ENCODE measurements around the gene IFITM1.
A peak's percentile ranks its signal among the peaks of the same experiment; 100 is the strongest.
"Not testable (repeated sequence)": the region's sequence is repeated elsewhere in the genome, so short reads cannot be mapped to it uniquely, and the experiment has no call there.

The IFITM1 gene

GRCh38 chr11:313304-313786 lies 495 bp upstream of the IFITM1 start:
- Histone ChIP-seq H3K27ac (ENCODE audit: low read depth, low read length) (peak overlapping the region; percentile 91), H2AFZ (ENCODE audit: low read length, unreplicated experiment) (no peak overlapping the region), H3K4me1 (ENCODE audit: control insufficient read depth, insufficient read depth, low read length, unreplicated experiment) (peaks cover 22% of the 10 kb centered on the region), H3K36me3 (ENCODE audit: insufficient read depth, low read length) (peaks cover 19% of the 10 kb centered on the region; the same call in 1 of the 2 replicates), H3K79me2 (ENCODE audit: control insufficient read depth, insufficient read depth, low read length, unreplicated experiment) (peaks cover 76% of the 10 kb centered on the region), H3K4me3 (ENCODE audit: low read depth, low read length) (peak overlapping the region; percentile 85), H3K27me3 (ENCODE audit: insufficient read depth, low read length) (no peaks in the 10 kb centered on the region)

DNA sequence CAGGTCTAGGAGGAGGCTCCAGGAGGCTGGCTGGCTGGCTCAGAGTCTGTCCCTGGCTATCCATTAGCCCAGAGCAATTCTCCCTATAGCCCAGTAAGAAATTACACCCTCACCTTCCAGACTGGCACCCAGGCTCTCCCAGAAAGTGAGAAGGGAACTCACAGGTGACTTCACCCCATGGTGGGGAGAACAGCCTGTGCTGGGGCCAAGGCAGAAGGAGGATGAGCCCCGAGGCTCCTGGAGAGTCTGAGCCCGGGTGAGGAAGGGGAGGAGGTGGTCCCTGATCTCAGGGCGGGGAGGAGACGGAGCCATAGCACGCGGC lies 675 bp downstream of the IFITM1 start:
- H3K4me3 ChIP-seq (ENCODE audit: low read depth, low read length), result peak overlapping the region; percentile 85
- H3K36me3 ChIP-seq (ENCODE audit: insufficient read depth, low read length), result peaks cover 20% of the 10 kb centered on the region; the same call in 1 of the 2 replicates
- H3K27ac ChIP-seq (ENCODE audit: low read depth, low read length), result peak overlapping the region; percentile 91
- H2AFZ ChIP-seq (ENCODE audit: low read length, unreplicated experiment); H3K27me3 ChIP-seq (ENCODE audit: insufficient read depth, low read length): not testable (repeated sequence)
- H3K79me2 ChIP-seq (ENCODE audit: control insufficient read depth, insufficient read depth, low read length, unreplicated experiment), result peaks cover 69% of the 10 kb centered on the region
- H3K4me1 ChIP-seq (ENCODE audit: control insufficient read depth, insufficient read depth, low read length, unreplicated experiment), result peaks cover 22% of the 10 kb centered on the region

- H3K79me2 ChIP-seq (ENCODE audit: control insufficient read depth, insufficient read depth, low read length, unreplicated experiment), result peaks cover 69% of the 10 kb centered on the region
- H3K27ac ChIP-seq (ENCODE audit: low read depth, low read length), result peak overlapping the region; percentile 91; the same call in 1 of the 2 replicates
- peaks cover 22% of the 10 kb centered on the region; the same call in 1 of the 2 replicates for H3K36me3 ChIP-seq (ENCODE audit: insufficient read depth, low read length)
- H2AFZ ChIP-seq (ENCODE audit: low read length, unreplicated experiment), result no peak overlapping the region
- no peaks in the 10 kb centered on the region for H3K27me3 ChIP-seq (ENCODE audit: insufficient read depth, low read length)
- peaks cover 22% of the 10 kb centered on the region for H3K4me1 ChIP-seq (ENCODE audit: control insufficient read depth, insufficient read depth, low read length, unreplicated experiment)
- peak overlapping the region; percentile 85 for H3K4me3 ChIP-seq (ENCODE audit: low read depth, low read length)
These were observed 1.2 kb downstream of the IFITM1 start for GRCh38 chr11:315051-315481.

GRCh38 chr11:315516-315994 lies 1.7 kb downstream of the IFITM1 start:
- Histone ChIP-seq H3K79me2 (ENCODE audit: control insufficient read depth, insufficient read depth, low read length, unreplicated experiment) (peaks cover 73% of the 10 kb centered on the region), H3K4me3 (ENCODE audit: low read depth, low read length) (peak overlapping the region; percentile 85), H3K36me3 (ENCODE audit: insufficient read depth, low read length) (peaks cover 22% of the 10 kb centered on the region; the same call in 1 of the 2 replicates), H3K27ac (ENCODE audit: low read depth, low read length) (peak overlapping the region; percentile 91), H2AFZ (ENCODE audit: low read length, unreplicated experiment) (no peak overlapping the region), H3K27me3 (ENCODE audit: insufficient read depth, low read length) (no peaks in the 10 kb centered on the region), H3K4me1 (ENCODE audit: control insufficient read depth, insufficient read depth, low read length, unreplicated experiment) (peaks cover 22% of the 10 kb centered on the region)

DNA sequence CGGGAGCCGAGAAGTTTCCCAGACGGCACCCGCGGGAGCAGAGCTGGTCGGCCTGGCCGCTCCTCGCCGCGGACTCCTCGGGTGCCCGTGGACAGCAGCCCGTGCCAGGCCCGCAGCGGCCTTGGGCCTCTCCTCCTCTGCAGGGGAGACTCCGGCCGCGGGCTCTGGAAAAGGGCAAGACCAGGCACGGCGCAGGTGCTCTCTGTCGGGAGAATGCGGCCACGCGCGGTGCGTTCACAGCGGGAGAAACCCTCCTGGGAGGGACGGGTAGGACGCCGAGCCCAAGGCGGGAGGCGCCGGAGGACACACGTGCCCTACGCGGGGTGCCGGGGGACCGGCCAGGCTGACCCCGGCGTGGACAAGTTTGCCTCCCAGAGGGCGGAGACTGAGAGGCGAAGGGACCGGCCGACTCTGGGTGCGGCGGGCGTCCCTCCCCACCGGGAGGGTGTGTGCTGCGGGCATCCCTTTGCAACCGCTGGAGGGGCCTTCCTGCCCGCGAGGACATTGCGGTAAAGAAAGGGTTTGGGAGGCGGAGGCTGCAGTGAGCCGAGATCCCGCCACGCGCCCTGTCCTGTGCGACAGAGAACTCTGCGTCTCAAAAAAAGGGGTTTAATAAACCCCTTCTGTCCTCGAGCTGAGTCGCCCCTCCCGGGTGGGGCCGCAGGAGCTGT lies 2.3 kb downstream of the IFITM1 start:
- peak overlapping the region; percentile 85 for H3K4me3 ChIP-seq (ENCODE audit: low read depth, low read length)
- H3K4me1 ChIP-seq (ENCODE audit: control insufficient read depth, insufficient read depth, low read length, unreplicated experiment), result peaks cover 22% of the 10 kb centered on the region
- H3K36me3 ChIP-seq (ENCODE audit: insufficient read depth, low read length), result peaks cover 22% of the 10 kb centered on the region; the same call in 1 of the 2 replicates
- no peak overlapping the region for H2AFZ ChIP-seq (ENCODE audit: low read length, unreplicated experiment)
- no peaks in the 10 kb centered on the region for H3K27me3 ChIP-seq (ENCODE audit: insufficient read depth, low read length)
- H3K27ac ChIP-seq (ENCODE audit: low read depth, low read length), result peak overlapping the region; percentile 91
- H3K79me2 ChIP-seq (ENCODE audit: control insufficient read depth, insufficient read depth, low read length, unreplicated experiment), result peaks cover 74% of the 10 kb centered on the region

- H3K36me3 ChIP-seq (ENCODE audit: insufficient read depth, low read length), result peaks cover 22% of the 10 kb centered on the region; the same call in 1 of the 2 replicates
- peaks cover 71% of the 10 kb centered on the region for H3K79me2 ChIP-seq (ENCODE audit: control insufficient read depth, insufficient read depth, low read length, unreplicated experiment)
- H3K4me1 ChIP-seq (ENCODE audit: control insufficient read depth, insufficient read depth, low read length, unreplicated experiment), result peaks cover 19% of the 10 kb centered on the region
- H3K4me3 ChIP-seq (ENCODE audit: low read depth, low read length), result peak overlapping the region; percentile 85
- H3K27ac ChIP-seq (ENCODE audit: low read depth, low read length), result peak overlapping the region; percentile 91
- no peak overlapping the region for H2AFZ ChIP-seq (ENCODE audit: low read length, unreplicated experiment)
- no peaks in the 10 kb centered on the region for H3K27me3 ChIP-seq (ENCODE audit: insufficient read depth, low read length)
These were observed 3.1 kb downstream of the IFITM1 start for GRCh38 chr11:316891-317301.

DNA sequence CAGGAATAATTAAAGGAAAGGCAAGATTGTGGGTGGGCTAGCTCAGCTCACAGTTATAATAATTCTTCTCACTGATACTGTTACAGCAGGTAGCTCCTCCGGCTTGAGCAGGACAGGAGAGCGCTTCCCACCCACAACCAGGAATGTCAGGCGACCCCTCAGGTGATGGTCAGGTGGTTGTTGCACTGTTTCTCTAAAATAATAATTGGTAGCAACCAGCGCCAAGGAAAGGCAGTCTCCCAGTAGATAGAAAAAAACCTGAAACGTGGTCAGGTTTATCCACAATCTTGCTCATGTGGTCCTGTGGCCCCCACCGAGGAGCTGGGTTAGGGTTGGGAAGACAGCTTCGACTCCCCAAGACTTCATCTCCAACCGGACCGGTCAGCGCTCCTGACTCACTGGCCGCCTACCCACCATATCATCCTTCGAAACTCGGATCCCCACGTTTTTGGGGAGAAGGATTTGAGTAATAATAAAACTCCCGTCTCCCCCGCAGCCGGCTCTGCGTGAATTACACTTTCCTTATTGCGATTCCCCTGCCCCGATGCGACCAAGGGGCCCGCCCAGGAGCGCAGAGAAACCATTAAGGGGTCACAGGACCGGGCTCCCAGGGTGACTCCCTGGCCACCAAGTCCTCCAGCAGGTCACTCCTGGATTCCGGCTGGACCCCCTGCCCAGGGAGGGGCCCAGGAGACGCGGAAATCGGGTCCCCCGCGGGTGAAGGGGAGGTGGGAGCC lies 4.0 kb downstream of the IFITM1 start:
- H3K27me3 ChIP-seq (ENCODE audit: insufficient read depth, low read length); H2AFZ ChIP-seq (ENCODE audit: low read length, unreplicated experiment): not testable (repeated sequence)
- peaks cover 13% of the 10 kb centered on the region for H3K4me1 ChIP-seq (ENCODE audit: control insufficient read depth, insufficient read depth, low read length, unreplicated experiment)
- peak overlapping the region; percentile 85 for H3K4me3 ChIP-seq (ENCODE audit: low read depth, low read length)
- H3K36me3 ChIP-seq (ENCODE audit: insufficient read depth, low read length), result peaks cover 22% of the 10 kb centered on the region; the same call in 1 of the 2 replicates
- peak overlapping the region; percentile 91 for H3K27ac ChIP-seq (ENCODE audit: low read depth, low read length)
- peaks cover 64% of the 10 kb centered on the region for H3K79me2 ChIP-seq (ENCODE audit: control insufficient read depth, insufficient read depth, low read length, unreplicated experiment)

DNA sequence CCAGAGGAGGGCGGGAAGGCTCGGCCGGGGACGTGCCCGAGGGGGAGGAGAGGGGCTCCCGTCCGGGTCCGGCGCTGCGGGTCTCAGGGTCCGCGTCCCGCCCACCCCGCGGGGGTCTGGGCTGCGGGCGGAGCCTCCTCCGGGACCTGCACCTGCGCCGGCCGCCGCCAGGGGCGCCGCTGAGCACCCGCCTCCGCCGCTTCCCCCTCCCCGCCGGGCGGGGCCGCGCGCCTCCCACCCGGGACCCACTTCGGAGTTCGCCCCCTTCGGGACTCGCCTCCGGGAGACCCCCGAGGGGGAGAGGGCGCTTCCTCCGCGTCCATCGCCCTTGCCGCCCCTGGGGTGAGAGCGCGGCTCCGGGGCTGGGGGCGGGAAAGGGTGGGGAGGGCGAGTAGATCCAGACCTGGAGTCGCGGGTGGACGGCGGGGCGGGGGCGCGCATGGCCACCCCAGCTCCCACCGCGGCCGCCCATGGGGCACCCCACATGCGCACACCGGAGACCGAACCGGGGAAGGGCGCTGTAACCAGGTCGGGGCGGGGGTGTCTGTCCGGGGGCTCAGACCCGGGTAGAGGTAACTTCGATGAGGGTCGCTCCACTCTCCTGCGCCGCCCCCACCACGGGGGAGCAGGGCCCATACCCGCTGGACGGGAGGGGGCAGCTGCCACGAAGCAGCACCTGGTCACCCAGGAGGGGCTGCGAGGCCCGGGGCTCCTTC lies 4.7 kb downstream of the IFITM1 start:
- not testable (repeated sequence) for H3K4me1 ChIP-seq (ENCODE audit: control insufficient read depth, insufficient read depth, low read length, unreplicated experiment); H3K27me3 ChIP-seq (ENCODE audit: insufficient read depth, low read length); H2AFZ ChIP-seq (ENCODE audit: low read length, unreplicated experiment)
- Histone ChIP-seq H3K4me3 (ENCODE audit: low read depth, low read length) (peak overlapping the region; percentile 88), H3K27ac (ENCODE audit: low read depth, low read length) (peak overlapping the region; percentile 88), H3K36me3 (ENCODE audit: insufficient read depth, low read length) (peaks cover 22% of the 10 kb centered on the region; the same call in 1 of the 2 replicates), H3K79me2 (ENCODE audit: control insufficient read depth, insufficient read depth, low read length, unreplicated experiment) (peaks cover 57% of the 10 kb centered on the region)

GRCh38 chr11:319121-319887 lies 5.5 kb downstream of the IFITM1 start:
- H3K27ac ChIP-seq (ENCODE audit: low read depth, low read length), result peak overlapping the region; percentile 88
- peak overlapping the region; percentile 88 for H3K4me3 ChIP-seq (ENCODE audit: low read depth, low read length)

DNA sequence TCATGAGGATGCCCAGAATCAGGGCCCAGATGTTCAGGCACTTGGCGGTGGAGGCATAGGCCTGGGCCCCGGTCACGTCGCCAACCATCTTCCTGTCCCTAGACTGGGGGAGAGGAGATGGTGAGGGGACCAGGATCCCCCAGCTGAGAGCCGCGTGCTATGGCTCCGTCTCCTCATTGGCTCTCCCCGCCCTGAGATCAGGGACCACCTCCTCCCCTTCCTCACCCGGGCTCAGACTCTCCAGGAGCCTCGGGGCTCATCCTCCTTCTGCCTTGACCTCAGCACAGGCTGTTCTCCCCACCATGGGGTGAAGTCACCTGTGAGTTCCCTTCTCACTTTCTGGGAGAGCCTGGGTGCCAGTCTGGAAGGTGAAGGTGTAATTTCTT lies 6.0 kb downstream of the IFITM1 start:
- Histone ChIP-seq H3K27ac (ENCODE audit: low read depth, low read length) (peak overlapping the region; percentile 88), H3K4me1 (ENCODE audit: control insufficient read depth, insufficient read depth, low read length, unreplicated experiment) (peaks cover 13% of the 10 kb centered on the region), H3K79me2 (ENCODE audit: control insufficient read depth, insufficient read depth, low read length, unreplicated experiment) (peaks cover 43% of the 10 kb centered on the region), H3K4me3 (ENCODE audit: low read depth, low read length) (peak overlapping the region; percentile 88), H3K36me3 (ENCODE audit: insufficient read depth, low read length) (peaks cover 22% of the 10 kb centered on the region; the same call in 1 of the 2 replicates)
- H2AFZ ChIP-seq (ENCODE audit: low read length, unreplicated experiment); H3K27me3 ChIP-seq (ENCODE audit: insufficient read depth, low read length): not testable (repeated sequence)

More at GRCh38 chr11:319121-319887, 5.5 kb downstream of the IFITM1 start:
- not testable (repeated sequence) for H3K27me3 ChIP-seq (ENCODE audit: insufficient read depth, low read length); H3K4me1 ChIP-seq (ENCODE audit: control insufficient read depth, insufficient read depth, low read length, unreplicated experiment); H2AFZ ChIP-seq (ENCODE audit: low read length, unreplicated experiment)
- Histone ChIP-seq H3K36me3 (ENCODE audit: insufficient read depth, low read length) (peaks cover 22% of the 10 kb centered on the region; the same call in 1 of the 2 replicates), H3K79me2 (ENCODE audit: control insufficient read depth, insufficient read depth, low read length, unreplicated experiment) (peaks cover 49% of the 10 kb centered on the region)

Data from ACC112 (cell line).